Non-pigmented ciliary epithelial cell (primary cell): ENCODE results near the gene RERE.
"Not testable (repeated sequence)": the region's sequence is repeated elsewhere in the genome, so short reads cannot be mapped to it uniquely, and the experiment has no call there.

Source experiments
- DNase-seq: peaks from one replicate; pipeline ENCODE4 v3.0.0-alpha.2; 2010; ENCODE audit warnings: low read depth

RERE gene

GRCh38 chr1:8512504-8512903 is 304.9 kb downstream of the RERE start:
- DNase-seq = no peak

- DNase-seq = peak; percentile 50
Observed at GRCh38 chr1:8510041-8510823, 307.2 kb downstream of the RERE start.

- DNase-seq = no peak
Observed at GRCh38 chr1:8509579-8509978, 307.9 kb downstream of the RERE start.

GRCh38 chr1:8506995-8507615 is 310.3 kb downstream of the RERE start:
- no peak for DNase-seq

- DNase-seq = no peak
Observed at GRCh38 chr1:8506456-8506855, 311.0 kb downstream of the RERE start.

GRCh38 chr1:8503842-8504241 is 313.6 kb downstream of the RERE start:
- no peak for DNase-seq

- not testable (repeated sequence) for DNase-seq
Observed at GRCh38 chr1:8502949-8503348, 314.5 kb downstream of the RERE start.

GRCh38 chr1:8497210-8497819 is 320.1 kb downstream of the RERE start:
- DNase-seq = no peak

- no peak for DNase-seq
Observed at GRCh38 chr1:8496473-8496872, 321.0 kb downstream of the RERE start.

- no peak for DNase-seq
Observed at GRCh38 chr1:8495928-8496401, 321.5 kb downstream of the RERE start.

GRCh38 chr1:8494681-8495080 is 322.8 kb downstream of the RERE start:
- no peak for DNase-seq

GRCh38 chr1:8493916-8494540 is 323.4 kb downstream of the RERE start:
- DNase-seq = no peak

- no peak for DNase-seq
Observed at GRCh38 chr1:8487249-8487648, 330.2 kb downstream of the RERE start.

- DNase-seq = no peak
Observed at GRCh38 chr1:8486047-8486446, 331.4 kb downstream of the RERE start.

- DNase-seq = no peak
Observed at GRCh38 chr1:8483586-8483985, 333.9 kb downstream of the RERE start.

- no peak for DNase-seq
Observed at GRCh38 chr1:8482979-8483381, 334.5 kb downstream of the RERE start.

GRCh38 chr1:8481650-8482380 is 335.6 kb downstream of the RERE start:
- DNase-seq = no peak

- no peak for DNase-seq
Observed at GRCh38 chr1:8478566-8478965, 338.9 kb downstream of the RERE start.

GRCh38 chr1:8477983-8478362 is 339.5 kb downstream of the RERE start:
- no peak for DNase-seq

GRCh38 chr1:8477166-8477982 is 340.1 kb downstream of the RERE start:
- no peak for DNase-seq

- no peak for DNase-seq
Observed at GRCh38 chr1:8476006-8476405, 341.4 kb downstream of the RERE start.
